Activated CD4-positive, alpha-beta T cell treated with anti-CD3 and anti-CD28 coated beads for 4 hours (primary cell): Measurements from ENCODE around the gene PLA2G4A.
"Not testable (repeated sequence)": the region's sequence is repeated elsewhere in the genome, so short reads cannot be mapped to it uniquely, and the experiment has no call there.

ENCODE experiments used
- DNase-seq, 2 donors: peaks; one replicate each; pipeline ENCODE4 v3.0.0-alpha.2; 2020

Gene PLA2G4A

DNA sequence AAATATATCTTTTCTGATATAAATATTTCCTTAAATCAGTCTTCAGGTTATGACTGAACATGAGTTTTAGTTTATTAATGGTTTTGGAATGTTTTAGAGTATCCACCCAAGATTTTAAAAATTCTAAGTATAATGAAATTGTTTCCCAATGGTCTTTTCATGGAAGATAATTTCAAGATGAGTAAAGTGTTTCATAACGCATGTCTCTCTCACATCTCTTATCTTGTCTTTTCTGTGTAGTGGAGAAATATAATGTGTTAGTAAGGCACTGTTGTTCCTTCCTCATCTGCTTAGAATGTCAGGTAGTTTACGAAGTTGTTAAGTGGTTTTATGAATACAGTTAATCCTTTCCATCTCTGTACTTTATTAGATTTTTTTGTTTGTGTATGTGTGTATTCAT is 49.6 kb downstream of the PLA2G4A start:
- DNase-seq = no peak

- DNase-seq = no peak
These were observed 52.2 kb downstream of the PLA2G4A start for GRCh38 chr1:186880982-186881381.

DNA sequence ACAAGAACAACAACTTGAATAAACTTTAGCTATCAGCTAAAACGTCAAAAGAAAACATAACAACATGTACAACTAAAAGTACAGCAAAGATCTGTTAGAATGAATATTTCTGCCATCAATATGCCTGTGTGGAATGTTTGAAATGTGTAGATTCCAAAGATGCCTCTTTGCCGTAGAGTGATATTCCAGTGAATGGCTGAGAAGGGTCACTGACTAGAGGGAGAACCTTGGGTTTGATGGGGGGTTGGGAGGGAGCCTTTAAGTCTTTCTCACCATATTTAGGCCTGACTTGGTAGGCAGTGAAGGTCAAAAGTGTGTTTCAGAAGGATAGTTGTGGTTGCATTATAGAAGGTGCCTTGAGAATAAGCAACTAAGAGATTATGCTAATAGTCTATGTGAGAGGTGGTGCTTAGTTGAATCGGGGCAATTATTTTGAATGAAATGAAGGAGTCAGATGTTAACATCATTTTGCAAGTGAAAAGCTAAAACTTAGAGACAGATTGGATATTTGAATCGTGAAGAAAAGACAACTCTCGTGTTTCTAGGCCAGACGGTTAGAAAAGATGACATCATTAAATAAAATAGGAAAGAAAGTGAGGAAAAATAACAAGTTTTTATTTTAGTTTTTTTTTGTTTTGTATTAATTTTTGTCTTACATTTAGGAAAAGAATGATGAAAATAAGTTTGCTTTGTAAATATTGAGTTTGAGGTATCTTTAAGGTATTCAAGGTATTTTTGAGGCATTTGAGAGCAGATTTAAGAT is 53.8 kb downstream of the PLA2G4A start:
- DNase-seq = no peak

GRCh38 chr1:186884251-186884650 is 55.5 kb downstream of the PLA2G4A start:
- no peak for DNase-seq

DNA sequence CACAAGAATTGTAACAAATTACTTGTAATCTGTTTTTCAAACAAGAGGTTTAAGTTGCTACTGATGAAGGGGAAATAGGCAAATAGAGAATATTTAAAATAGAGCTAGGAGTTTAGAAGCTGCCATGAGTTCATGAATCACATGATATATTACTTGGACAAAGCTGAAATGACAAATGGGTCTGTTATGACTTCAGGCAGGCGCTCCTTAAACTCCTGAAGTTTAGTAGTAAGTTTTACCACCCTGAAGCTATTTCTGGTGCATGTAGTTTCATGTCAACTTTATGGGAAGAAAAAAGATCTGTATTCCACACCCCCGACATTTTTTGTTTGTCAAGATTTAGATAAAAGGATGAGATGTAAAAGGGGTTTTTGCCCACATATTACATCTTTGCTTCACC is 58.5 kb downstream of the PLA2G4A start:
- DNase-seq = no peak

GRCh38 chr1:186888367-186888766 is 59.6 kb downstream of the PLA2G4A start:
- no peak for DNase-seq

- DNase-seq = no peak
These were observed 64.2 kb downstream of the PLA2G4A start for GRCh38 chr1:186892936-186893335.

DNA sequence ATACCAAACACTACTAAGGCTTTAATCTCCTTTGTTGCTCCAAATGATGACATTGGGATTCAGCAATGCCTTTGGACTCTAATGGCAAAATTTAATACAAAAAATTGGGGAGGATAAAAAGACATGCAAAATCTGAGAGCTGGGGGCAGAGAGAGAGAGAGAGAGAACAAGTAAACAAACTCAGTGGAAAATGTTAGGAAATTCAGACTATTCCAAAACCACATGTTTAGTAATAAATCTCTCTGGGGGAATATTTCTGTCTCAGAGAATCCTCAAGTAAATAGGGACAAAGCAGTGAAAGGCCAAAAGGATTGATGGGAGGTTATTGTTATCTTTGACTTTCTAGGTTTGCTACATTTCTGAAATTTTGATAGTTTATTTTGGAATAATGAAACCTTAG is 65.7 kb downstream of the PLA2G4A start:
- no peak for DNase-seq

- DNase-seq = no peak
These were observed 67.5 kb downstream of the PLA2G4A start for GRCh38 chr1:186896211-186896610.

GRCh38 chr1:186897008-186897407 is 68.3 kb downstream of the PLA2G4A start:
- no peak for DNase-seq

- DNase-seq = no peak
These were observed 70.8 kb downstream of the PLA2G4A start for GRCh38 chr1:186899577-186899976.

DNA sequence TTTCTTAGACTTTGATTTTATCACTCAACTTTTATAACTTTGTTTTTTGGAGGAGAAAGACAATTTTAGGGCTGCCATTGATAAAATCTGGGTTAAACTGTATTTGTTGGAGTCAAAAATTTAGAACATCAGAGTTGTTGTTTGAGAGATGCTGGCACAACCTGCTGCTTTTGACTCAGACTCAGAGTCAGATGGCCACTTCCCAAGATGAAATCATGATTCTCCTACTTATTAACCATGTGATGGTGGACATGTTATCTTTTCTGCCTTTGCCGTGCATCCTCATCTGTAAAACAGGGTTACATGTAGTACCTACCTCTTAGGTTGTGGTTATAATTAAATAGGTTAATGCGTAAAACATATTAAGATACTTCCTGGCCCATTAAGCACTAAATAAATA is 71.2 kb downstream of the PLA2G4A start:
- DNase-seq = no peak

- DNase-seq = no peak
These were observed 71.9 kb downstream of the PLA2G4A start for GRCh38 chr1:186900539-186901237.

DNA sequence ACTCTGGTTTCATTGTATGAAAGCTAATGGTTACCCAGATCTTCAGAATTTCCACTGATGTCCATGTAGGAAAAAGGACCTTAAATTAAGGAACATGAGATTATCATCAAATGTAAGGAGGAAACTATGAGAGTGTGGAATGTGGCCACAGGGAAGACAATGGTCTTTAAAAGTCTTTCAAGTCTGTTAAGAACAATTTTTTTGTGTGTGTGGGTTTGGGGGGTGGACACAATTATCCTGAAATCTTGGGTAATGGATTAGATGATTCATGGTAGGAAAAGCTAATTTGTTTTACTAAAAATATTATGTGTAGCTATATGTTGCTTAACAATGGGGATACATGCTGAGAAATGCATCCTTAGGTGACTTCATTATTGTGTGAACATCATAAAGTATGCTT is 72.9 kb downstream of the PLA2G4A start:
- no peak for DNase-seq

DNA sequence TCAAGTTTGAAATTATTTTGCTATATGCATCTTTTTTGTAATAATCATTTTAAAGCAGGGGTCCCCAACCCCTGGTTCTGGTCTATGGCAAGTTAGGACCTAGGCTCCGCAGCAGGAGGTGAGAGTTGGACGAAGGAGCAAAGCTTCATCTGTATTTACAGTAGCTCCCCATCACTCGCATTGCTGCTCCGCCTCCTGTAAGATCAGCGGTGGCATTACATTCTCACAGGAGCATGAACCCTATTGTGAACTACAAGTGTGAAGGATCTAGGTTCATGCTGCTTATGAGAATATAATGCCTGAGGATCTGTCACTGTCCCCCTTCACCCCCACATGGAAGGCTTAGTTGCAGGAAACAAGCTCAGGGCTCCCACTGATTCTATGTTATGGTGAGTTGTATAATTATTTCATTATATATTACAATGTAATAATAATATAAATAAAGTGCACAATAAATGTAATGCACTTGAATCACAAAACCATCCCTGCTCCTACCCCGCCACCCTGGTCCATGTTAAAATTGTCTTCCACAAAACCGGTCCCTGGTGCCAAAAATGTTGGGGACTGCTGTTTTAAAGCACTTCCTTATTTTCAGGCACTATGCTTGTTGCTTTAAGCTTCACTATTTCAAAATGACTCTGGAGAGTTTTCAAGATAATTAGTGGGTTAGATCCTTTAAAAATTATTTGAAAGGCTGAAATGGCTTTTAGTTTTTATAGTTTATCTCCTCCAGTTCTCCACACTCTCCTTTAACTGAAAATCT is 74.8 kb downstream of the PLA2G4A start:
- DNase-seq = no peak

GRCh38 chr1:186904361-186904760 is 75.6 kb downstream of the PLA2G4A start:
- no peak for DNase-seq

- DNase-seq = no peak
These were observed 76.8 kb downstream of the PLA2G4A start for GRCh38 chr1:186905561-186905960.

- DNase-seq = no peak
These were observed 86.8 kb downstream of the PLA2G4A start for GRCh38 chr1:186915555-186915954.

GRCh38 chr1:186917106-186917786 is 88.5 kb downstream of the PLA2G4A start:
- not testable (repeated sequence) for DNase-seq

- not testable (repeated sequence) for DNase-seq
These were observed 92.6 kb downstream of the PLA2G4A start for GRCh38 chr1:186921386-186921785.

- DNase-seq = not testable (repeated sequence)
These were observed 94.1 kb downstream of the PLA2G4A start for GRCh38 chr1:186922814-186923213.

DNA sequence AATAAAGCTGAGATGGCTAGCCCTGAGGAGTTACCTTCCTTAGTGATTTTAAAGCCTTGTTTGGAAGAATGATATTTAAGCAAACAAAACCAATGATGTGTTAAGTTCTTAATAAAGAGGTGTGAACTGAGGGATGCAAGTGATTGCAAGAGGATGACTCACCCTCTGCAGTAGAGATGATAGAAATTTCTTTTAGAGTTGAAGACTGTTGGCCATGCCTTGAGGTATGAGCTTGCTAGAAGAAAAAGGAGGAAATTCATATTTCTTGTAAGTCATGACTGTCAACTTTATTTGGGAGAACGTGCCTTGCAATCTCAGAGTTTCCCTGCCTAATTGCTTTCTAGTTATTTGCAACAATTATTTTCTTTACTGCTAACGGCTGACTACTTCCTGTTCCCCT is 94.7 kb downstream of the PLA2G4A start:
- no peak for DNase-seq
